ENCODE measurements around the gene UBE2N.
A peak's percentile ranks its signal among the peaks of the same experiment; 100 is the strongest.

UBE2N gene, protein sequence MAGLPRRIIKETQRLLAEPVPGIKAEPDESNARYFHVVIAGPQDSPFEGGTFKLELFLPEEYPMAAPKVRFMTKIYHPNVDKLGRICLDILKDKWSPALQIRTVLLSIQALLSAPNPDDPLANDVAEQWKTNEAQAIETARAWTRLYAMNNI

DNA sequence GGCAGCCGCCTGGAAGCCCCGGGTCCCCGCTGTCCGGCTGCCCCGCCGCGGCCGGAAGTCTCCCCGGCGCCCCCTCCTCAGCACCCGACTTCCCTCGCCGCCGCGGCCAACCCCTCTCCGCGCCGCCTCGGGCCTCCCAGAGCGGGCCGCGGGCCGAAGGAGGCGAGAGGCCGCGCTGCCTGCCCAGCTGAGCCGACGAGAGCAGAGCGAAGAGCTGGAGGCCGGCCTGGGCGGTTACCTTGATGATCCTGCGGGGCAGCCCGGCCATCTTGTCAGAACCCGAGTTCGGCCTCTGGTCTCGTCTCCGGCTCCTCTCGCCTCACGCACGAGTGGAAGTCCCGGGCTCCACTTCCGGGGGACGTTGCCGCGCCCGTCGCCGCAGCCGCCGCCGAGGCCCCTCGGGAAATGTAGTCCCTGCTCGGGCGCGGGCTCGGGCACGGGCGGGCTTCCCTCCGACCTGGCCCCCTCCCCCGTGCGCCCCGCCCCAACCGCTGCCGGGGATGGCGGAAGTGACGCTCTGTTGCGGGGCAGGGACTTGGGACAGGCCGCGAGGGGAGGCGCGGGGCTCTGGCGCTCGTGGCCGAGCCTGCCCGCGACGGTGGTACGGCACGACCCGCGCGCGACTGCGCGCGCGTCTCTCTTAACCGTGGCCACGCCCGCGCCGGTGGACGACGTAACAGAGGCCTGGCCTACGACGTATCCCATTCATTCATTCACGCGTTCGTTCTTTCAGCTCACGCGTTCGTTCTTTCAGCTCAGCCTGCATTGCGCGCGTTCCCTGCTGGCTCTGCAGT, at the start of gene UBE2N:
Gene UBE2N (minus strand): TSS at position 331 of the 794 bp plus-strand sequence. CDS start 63 bp downstream, at position 268.
- peak; percentile 84 for DNase-seq

DNA sequence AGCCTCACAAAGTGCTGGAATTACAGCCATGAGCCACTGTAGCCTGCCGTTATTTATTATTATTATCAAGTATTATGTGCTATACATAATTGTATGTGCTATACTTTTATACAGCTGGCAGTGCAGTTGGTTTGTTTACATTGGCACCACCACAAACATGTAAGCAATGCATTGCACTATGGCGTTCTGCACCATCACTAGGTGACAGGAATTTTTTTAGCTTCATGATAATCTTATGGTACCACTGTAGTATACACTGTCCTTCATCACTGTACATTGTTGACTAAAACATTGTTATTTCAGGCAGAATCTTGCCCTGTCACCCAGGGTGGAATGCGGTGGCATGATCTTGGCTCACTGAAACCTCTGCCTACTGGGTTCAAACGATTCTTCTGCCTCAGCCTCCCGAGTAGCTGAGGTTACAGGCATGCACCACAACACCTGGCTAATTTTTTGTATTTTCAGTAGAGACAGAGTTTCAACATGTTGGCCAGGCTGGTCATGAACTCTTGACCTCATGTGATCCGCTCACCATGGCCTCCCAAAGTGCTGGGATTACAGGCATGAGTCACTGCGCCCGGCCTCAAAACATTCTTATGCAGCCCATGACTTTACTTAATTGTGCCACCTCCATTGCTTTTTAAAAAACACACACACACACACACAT, 42.7 kb upstream of the UBE2N start:
- no peak for DNase-seq

DNA sequence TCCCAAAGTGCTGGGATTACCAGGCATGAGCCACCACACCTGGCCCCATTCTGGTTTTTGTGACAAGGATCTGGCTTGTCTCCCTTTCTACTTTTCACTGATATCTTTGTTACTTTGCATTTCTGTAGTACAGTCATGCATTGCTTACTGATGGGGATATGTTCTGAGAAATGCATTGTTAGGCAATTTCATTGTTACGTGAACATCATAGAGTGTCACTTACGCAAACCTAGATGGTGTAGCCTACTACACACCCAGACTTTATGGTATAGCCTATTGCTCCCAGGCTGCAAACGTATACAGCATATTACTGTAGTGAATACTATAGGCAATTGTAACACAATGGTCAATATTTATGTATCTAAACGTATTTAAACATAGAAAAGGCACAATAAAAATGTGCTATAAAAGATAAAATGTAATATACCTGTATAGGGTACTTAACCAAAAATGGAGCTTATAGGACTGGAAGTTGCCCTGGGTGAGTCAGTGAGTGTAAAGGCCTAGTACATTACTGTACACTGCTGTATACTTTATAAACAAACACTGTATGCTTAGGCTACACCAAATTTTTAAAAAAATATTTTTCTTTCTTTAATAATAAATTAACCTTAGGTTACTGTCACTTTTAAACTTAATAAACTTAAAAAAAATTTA, 41.5 kb upstream of the UBE2N start:
- DNase-seq: no peak

DNA sequence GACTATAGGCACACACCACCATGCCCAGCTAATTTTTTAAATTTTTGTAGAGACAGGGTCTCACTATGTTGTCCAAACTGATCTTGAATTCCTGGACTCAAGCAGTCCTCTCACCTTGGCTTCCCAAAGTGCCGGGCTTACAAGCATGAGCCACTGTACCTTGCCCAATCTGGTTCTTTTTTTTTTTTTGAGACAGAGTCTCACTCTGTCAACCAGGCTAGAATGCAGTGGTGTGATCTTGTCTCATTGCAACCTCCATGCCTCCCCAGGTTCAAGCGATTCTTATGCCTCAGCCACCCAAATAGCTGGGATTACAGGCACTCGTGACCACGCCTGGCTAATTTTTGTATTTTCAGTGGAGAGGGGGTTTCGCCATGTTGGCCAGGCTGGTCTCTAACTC, 41.0 kb upstream of the UBE2N start:
- DNase-seq: no peak

DNA sequence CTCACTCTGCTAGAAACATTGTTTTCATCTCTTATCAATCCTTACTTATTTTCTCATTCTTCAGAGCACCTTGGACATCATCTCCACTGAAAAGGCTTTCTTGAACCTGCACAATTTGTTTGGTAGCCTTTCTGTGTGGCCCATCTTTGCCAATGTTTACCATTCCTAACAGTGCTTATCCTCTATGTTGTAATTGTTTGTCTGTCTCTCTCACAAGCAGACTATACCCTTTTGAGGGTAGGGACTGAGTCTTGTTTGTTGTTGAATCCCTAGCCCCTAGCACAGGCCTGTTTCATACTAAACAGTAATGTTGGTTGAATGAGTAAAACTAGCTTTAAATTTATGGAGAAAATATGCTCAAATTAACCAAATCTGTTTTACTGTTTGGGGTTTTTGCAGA, 34.8 kb upstream of the UBE2N start:
- no peak for DNase-seq

DNA sequence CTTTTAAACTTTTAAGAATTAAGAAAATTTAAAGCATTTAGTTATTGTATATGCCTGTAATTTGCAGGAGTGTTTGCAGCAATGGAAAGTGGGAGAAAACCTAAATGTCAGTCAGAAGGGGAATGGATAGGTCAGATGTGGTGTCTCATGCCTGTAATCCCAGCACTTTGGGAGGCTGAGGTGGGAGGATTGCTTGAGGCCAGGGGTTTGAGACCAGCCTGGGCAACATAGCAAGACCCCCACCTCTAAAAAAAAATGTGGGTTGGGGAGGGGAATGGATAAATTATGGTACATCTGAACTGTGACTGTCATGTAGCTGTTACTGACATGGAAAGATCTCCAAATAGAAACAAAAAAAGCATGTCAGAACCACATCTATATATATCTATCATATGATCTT, 27.6 kb upstream of the UBE2N start:
- no peak for DNase-seq

DNA sequence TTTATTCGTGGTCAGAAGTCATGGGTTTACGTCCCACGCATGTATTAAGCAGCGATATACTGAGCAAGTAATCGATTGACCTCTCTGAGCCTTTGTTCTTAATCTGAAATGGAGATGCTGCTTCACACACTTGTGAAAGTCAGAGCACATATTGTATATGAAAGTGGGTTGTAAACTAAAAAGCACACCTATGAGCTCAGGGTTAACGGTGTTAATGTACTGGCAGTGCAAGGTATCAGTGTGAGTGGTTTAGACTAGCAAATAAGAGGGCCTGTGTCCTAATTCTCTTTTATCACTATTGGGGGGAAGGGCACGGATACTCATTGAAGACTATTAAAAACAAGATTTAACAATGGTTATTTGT, 26.2 kb upstream of the UBE2N start:
- DNase-seq: no peak

DNA sequence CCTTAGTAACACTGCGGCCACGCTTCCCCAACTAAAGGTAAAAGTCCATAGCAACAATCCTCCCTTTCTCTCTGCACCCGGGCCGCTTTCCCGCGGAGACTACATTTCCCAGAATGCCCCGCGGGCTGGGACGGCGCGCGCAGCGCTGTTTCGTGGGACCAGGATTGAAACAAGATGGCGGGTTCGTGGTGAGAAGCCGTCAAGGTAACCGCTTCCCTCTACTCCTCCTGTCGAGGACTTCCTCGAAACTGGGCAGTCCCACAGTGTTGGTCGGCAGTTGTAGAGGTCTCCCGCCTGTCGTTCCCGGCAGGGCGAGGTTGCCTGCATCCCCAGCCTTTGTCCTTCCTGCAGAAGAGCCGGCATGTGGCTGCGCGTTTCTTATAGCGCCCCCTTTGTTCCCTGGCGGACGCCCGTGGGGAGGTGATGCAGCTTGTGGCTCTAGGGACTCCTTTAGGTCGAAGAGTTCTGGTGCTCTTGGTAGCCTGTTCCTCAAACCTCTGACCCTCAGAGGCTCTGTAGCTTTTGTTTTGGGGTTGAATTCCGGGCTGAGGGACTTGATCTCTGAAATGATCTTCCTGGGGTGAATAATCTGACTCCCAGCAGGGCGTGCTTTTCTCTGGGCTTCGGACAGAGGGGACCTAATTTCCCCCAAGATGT, 25.7 kb upstream of the UBE2N start, which contains the start of gene MRPL42:
Gene MRPL42 (plus strand): TSS at position 164 of the 657 bp plus-strand sequence. CDS start 1,772 bp downstream, outside the sequence.
- peak; percentile 65 for DNase-seq

DNA sequence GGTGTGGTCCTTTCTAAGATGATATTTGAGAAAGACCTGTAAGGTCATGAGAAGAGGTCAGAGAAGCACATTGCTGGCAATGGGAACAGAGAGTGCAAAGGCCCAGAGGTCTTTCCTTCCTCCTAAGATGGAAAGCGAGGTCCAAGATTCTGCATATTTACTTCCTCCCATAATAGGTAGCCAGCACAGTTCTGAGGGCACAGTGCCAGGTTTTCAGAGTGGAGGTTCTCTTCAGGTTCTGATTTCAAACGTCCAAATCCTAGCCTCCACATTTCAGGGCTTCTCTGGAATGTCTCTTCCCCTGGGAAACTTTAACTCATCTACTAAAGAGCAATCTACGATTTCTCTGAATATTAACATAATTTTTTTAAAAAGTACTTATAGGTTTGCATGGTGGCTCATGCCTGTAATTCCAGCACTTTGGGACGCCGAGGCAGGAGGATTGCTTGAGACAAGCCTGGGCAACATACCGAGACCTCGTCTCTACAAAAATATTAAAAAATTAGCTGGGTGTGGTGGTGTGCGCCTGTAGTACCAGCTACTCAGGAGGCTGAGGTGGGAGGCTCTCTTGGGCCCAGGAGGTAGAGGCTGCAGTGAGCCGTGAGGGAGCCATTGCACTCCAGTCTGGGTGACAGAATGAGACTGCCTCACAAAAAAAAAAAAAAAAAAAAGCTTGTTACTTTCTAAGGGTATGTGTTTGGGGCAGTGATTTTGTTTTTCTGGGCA, 25.0 kb upstream of the UBE2N start:
- DNase-seq: no peak

DNA sequence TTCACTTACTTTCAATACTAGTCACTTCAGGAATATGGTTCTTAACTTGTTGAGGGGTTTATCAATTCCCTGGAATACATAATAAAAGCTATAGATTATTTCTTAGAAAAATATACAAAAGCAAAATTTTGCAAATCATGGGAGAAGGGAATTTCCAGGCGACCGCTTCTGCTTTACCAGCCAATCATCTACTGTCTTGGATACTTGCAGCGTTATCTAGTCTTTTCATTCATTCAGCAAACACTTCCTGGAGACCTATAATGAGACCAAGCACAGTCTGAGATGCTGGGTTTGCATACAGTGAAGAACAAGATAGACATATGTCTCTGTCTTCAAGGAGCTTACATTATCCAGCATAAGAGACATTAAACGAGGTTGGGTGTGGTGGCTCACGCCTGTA, 24.1 kb upstream of the UBE2N start:
- no peak for DNase-seq

DNA sequence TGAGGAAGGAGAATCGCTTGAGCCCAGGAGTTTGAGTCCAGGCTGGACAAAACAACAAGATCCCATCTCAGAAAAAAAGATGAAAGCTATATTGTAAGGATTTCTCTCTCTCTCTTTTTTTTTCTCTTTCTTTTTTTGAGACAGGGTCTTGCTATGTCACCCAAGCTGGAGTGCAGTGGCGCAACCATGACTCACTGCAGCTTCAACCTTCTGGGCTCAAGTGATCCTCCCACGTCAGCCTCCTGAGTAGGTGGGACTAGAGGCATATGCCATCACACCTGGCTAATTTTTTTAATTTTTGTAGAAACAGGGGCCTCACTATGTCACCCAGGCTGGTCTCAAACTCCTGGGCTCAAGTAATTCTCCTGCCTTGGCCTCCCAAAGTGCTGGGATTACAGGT, 19.8 kb upstream of the UBE2N start:
- no peak for DNase-seq

DNA sequence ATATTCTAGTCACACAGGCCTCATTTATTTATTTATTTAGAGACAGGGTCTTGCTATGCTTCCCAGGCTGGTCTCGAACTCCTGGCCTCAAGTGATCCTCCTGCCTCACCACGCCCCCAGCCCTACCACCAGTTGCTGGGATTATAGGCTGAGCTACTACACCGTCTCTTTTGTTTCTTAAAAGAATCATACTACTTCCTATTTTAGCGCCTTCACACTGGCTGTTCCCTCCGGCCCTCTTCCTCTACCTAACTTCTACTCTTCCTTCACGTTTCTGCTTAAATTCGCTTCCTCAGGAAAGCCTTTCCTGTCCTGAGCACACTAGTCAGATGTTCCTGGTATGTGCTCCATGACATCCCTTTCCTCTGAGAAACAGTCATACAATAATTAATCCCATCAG, 19.2 kb upstream of the UBE2N start:
- no peak for DNase-seq

DNA sequence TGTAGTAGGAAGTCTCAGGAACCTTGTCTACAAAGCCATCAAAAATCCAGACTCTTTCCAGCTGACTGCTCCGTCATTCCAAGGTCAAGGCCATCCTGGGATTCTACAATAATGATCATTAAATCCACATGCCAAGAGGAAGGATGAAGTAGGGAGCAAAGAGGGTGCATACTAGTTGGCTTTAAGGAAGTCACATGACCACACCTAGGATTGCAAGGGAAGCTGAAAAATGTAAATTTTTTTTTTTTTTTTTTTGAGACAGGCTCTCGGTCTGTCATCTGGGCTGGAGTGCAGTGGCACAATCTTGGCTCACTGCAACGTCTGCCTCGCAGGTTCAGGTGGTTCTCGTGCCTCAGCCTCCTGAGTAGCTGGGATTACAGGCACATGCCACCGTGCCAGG, 18.3 kb upstream of the UBE2N start:
- DNase-seq: no peak

DNA sequence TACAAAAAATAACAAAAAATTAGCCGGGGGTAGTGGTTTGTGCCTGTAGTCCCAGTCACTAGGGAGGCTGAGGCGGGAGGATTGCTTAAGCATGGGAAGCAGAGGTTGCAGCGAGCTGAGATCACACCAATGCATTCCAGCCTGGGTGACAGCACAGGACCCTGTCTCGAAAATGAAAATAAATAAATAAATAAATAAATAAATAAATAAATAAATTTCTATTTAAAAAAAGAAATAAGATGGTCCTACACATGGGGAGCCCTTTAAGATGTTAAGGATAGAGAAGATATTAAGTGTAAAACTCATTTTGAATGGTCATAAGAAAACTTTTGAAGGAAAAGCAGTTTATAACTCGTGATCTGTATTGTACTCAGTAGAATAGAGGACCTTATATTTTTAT, 17.4 kb upstream of the UBE2N start:
- no peak for DNase-seq

DNA sequence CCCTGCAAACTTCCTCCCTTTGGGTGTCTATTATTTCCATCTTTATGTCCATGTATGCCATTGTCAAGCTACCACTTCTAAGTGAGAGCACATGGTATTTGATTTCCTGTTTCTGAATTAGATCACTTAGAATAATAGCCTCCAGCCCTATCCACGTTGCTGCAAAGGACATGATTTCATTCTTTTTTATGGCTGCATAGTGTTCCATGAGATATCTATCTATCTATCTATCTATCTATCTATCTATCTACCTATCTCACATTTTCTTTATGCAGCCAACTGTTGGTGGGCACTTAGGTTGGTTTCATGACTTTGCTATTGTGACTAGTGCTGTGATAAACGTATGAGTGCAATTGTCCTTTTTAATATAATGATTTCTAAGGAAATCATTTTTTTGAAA, 14.3 kb upstream of the UBE2N start:
- no peak for DNase-seq

DNA sequence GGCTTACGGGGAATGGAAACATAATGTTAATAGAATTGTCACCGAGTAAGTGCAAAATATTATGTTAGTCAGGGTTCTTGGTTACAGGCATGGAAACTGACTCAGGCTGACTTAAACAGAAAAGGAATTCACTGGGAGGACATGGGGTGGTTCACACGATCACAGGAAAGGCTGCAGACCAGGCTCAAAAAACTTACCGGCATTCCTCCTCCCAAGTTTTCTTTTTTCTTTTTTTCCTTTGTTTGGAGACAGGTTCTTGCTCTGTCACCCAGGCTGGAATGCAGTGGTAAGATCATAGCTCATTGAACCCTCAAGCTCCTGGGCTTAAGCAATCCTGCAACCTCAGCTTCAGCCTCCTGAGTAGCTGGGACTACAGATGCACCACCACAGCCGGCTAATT, 11.9 kb upstream of the UBE2N start:
- DNase-seq: no peak

DNA sequence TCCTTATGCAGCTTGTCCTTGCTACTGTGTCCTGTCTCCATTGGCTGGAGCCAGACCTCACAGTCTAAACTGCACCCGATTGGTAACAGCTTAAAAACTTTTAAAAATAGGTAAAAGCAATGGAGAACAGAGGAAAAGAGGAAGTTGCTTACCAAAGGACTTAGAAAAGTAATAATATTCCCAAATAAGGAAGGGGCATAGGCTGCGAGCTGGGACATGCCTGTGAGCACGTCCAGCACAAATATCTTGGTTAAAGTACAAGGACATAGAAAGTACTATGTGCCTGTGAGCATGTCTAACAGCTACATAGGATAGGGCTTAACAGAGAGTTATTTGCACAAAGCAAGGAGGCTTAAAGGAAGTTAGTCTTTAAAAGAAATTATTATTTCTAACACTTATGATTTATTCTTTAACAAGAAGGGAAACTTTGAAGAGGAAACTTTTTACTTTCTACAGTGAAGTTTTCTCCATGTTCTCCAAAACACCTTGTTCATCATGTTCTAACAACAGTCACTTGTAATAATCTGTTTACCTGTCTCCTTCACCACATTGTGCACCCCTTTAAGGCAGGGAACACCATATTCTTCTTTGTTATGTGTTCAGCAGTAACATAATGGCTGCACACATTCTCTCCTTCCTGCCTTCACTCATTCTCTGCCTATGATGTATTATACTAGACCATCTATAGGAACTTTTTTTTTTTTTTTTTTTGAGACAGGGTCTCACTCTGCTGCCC, 9.8 kb upstream of the UBE2N start:
- DNase-seq: no peak

DNA sequence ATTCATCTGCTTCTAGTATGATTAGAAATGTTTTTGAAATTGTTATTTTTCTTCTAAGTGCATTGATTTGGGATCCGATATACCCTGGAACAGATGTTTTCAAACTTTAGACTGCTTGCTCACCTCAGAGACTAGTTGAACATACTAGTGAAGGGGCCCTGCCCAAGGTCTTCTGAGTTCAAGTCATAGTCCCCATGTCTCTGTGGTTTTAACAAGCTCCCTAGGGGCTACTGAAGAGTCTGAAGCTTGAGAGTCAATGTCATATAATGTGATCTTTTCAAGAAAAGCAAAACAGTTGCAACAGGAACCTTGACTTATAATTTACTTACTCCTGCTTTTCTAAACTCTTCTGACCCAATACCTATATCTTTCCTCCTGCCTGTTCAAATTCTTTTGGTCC, 7.5 kb upstream of the UBE2N start:
- no peak for DNase-seq

DNA sequence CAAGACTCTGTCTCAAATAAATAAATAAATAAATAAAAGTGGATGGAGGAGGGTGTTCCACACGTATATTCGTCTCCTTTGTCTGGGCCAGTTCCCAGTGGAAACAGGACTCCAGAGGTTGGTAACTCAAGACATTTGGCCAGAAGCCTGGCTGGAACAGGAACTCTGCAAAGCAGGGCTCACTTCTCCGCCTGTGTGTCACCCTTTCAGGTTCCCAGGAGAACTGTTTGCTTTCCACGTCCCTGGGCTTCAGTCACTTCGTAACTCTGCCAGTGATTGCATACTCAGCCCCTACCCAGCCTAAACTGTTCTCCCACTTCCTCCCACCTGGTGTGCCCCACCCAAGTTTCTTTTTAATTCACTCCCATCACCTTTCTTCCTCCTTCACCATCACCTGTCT, 7.0 kb upstream of the UBE2N start:
- DNase-seq: no peak

DNA sequence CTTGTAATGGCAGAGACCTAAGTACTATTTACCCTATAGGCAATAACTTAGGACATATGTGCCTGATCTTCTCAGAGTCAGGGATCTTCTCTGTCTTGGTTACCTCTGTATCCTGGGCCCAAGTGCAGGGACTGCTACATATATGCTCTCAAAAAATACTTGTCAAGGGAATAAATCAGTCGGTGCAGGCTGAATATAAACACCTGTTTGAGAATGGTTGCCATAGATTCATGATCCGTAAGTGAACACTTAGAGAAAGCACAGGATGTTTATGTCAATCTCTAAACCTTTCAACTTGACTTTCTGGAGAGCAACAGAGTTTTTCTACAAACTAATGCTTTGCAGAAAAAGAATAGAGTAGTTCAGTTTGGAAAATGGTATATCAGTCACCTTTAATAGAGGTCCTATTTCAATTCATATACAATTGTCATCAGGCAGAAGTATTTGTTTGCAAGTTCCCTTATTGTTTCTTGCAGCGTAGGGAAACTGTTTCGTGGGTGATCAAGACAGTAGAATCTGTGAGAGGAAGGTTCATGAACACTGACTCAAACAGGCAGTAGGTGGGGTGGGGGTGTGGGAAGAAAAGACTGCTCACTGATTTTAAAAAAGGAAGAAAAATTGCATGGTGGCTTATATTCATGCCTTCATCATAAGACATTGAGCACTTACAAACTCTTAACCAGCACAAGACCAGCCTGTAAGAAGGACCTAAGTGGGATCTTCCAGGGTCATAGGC, 6.0 kb upstream of the UBE2N start:
- no peak for DNase-seq

DNA sequence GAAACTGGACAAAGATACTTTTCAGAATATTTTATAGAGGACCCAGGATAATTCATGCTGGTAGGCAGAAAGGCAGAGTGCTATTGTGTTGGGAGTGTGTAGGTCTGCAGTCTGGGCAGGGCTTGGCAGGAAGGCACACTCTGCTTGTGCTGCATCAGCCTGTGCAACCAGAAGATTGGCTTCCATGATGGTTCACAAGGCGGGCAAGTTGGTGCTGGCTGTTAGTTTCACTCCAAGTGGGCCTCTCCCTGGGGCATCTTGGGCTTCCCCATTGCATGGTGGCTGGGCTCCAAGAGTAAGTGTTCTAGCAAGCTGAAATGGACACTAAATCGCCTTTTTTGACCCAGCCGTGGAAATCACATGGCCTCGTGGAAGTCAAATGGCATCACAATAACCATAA, 1.8 kb upstream of the UBE2N start:
- DNase-seq: no peak

Data from NK-92 treated with Interleukin-12 subunit alpha and Interleukin-12 subunit beta, amount 100 ng/mL, for 24 hours (cell line).